GM19238 (cell line): ENCODE results near the gene CCDC187.

Experiments used
- DNase-seq: peaks from one replicate; pipeline ENCODE4 v3.0.0; 2011; ENCODE audit warnings: low spot score; ENCODE audit not compliant: insufficient read length

CCDC187 gene

GRCh38 chr9:136284951-136285350 is 18.9 kb downstream of the CCDC187 start:
- DNase-seq: no peak

- DNase-seq: no peak
These were observed 19.6 kb downstream of the CCDC187 start for GRCh38 chr9:136284311-136284710.

DNA sequence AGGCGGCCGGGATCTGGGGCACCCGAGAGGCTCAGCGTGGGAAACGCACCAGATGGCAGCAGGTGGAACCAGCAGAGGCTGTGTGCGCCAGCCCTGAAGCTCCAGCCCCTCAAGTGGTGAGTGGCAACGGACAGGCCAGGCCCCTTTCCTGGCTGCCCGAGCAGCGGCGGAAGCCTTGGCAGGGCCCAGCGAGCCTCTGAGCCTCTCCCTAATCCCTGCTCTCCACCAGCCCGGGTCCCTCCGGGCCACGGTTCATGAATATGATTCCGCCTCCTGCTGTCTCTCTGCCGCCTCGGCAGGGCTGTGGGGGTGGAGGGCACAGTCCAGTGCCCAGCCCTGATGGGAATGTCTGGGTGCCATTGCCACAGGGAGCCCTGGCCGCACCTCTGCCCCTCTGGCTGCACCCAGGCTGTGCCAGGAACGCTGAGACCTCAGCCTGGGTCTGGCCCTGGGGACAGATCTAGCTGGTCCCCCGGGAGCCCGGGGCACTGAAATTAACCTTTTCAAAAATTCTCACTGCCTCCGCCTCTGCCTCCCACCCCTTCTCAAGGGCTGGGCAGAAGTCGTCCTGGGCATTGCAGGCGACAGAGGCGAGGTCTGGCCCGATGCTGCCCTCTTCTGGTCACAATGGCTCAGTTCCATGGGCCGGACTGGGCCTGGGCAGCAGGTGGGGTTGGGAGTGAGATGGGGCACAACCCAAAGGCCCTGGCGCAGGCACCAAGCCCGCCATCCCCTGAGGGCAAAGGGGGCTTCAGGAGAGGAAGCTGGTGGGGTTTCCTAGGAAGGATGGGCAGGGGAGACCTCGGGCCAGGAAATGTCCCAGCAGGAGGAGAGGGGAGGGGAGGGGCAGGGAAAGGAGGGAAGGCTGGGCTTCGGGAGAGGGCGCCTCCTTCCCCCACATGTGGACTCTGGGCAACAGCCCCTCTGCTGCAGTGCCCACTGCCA is 20.3 kb downstream of the CCDC187 start:
- DNase-seq: peak; percentile 93

DNA sequence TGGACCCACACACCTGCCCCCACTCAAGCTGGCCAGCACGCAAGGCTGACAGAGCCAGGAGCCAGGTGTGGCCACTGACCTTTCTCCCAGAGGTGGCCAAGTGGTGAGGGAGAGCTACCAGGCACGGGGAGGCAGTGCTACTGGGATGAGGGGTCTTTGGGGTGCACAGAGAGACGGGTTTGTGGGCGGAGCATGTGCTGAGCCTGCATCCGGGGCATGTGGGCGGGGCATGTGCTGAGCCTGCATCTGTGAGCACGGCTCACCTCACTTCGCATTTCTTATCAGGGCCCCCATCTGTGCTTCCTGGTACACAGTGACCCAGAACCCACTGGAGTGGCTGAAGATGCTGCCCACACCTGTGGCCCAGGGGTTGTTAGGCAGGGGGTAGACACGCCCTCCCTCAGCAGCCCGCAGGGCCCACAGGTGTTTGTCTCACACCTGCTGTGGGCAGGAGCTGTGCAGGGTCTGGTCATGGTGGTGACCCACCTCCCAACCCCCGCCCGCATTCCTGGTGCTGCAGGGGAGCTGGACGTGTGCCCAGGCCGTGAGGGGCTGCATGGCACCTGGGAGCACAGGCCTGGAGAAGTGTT is 21.5 kb downstream of the CCDC187 start:
- no peak for DNase-seq

GRCh38 chr9:136281421-136282271 is 22.2 kb downstream of the CCDC187 start:
- no peak for DNase-seq

DNA sequence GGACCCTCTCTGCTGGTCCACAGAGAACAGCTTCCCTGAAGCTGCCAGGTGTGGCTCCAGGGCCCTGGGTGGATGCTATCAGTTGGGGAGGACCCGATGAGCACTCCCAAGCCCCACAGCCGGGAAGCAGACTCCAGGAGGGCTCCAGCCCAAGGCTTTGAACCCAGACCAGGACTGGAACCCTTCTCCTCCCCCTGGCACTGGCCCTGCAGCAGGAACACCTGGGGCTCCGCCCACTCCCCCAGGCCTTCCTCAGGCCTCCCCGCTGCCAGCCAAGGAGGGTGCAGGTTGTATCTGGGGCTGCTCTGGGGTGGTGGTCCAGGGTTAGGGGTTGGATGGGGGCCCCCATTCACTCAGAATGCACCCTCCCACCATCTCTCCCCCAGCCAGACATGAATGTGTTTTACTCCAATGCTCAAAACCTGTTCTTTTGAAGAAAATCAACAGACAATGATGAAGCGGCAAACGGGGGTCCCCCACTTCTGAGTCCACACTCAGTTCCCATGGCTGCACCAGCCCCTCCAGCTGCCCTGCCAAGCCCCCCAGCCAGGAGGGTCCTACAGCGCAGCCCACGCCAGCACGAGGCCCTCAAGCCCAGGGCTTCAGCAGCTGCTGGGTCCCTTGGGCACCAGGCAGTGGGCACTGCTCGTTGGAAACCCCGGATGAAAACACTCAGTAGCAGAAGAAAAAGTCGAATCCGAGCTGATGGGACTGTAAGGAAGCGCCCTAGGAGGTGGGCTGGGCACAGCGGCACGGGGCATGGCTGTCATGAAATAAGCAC is 23.2 kb downstream of the CCDC187 start:
- no peak for DNase-seq

DNA sequence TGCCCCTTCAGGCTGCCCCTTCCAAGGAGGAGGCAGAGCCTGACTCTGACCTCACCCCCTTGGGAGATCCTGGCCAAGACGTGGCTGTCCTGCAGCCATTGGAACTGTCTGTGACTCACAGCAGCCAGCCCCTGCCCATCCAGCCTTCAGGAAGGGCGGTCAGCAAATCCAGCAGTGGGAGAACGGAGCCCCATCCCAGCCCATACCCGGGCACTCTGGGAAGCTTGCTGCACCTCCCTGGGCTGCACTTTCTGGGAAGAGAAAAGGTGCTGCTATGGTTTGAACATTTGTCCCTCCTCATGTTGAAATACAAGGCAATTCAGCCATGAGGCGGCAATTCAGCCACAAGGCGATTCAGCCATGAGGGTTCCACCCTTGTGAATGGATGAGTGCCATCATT is 24.4 kb downstream of the CCDC187 start:
- DNase-seq: no peak

GRCh38 chr9:136278894-136279293 is 25.0 kb downstream of the CCDC187 start:
- DNase-seq: no peak

- DNase-seq: no peak
These were observed 25.7 kb downstream of the CCDC187 start for GRCh38 chr9:136278221-136278620.

DNA sequence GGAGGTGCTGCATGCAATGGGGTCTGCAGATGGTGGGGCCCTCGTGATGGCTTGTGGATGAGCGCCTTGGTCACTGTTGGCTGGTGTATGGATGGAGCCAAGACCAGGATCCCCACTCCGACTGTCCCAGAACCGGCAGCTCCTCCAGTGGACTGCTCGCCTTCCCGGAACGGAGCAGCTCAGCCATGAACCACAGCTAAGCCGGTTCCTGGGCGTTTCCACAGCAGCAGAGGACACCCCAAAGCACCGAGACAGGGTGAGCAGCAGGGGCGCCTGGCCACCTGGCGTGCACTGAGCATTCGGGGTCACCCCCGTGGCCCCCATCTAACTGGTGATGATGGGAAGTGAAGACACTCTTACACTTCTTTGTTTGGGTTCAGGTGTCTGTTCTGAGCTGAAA is 26.1 kb downstream of the CCDC187 start:
- no peak for DNase-seq

GRCh38 chr9:136276716-136277115 is 27.2 kb downstream of the CCDC187 start:
- DNase-seq: no peak

DNA sequence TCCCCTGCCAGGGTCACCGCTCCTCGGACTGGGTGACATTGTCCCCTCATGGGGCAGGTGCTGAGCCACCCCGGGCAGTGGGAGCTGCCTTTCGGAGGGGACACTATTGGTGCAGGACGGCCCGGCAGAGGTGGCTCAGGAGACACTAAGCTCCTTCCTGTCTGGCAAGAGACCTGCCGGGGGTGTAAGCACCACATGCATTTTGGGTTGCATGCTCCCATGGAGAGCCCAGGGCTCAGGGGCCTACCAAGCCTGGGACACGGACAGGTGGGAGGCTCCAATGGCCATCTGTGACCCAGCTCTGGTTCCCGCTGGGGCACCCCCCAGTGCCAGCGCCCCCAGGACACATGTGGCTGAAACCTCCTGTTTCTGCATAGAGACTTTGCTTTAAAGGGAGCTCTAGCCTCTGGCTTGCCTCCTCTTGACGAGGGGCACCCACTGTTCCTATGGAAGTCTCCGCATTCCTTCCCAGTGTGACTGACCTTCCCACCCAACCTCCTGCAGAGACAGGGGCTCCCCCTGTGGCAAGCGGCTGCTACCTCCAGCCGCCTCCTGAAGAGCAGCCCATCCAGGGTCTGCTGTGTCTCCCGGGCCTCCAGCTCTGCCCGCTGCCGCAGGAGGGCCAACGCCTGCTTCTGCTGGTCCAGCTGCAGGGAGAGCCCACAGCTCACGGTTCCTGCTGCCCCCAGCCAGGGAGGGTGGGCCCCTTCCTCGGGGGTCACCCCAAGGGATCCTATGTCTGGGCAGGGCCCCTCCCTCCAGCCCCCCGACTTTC is 28.1 kb downstream of the CCDC187 start:
- no peak for DNase-seq

- no peak for DNase-seq
These were observed 28.9 kb downstream of the CCDC187 start for GRCh38 chr9:136274786-136275654.

DNA sequence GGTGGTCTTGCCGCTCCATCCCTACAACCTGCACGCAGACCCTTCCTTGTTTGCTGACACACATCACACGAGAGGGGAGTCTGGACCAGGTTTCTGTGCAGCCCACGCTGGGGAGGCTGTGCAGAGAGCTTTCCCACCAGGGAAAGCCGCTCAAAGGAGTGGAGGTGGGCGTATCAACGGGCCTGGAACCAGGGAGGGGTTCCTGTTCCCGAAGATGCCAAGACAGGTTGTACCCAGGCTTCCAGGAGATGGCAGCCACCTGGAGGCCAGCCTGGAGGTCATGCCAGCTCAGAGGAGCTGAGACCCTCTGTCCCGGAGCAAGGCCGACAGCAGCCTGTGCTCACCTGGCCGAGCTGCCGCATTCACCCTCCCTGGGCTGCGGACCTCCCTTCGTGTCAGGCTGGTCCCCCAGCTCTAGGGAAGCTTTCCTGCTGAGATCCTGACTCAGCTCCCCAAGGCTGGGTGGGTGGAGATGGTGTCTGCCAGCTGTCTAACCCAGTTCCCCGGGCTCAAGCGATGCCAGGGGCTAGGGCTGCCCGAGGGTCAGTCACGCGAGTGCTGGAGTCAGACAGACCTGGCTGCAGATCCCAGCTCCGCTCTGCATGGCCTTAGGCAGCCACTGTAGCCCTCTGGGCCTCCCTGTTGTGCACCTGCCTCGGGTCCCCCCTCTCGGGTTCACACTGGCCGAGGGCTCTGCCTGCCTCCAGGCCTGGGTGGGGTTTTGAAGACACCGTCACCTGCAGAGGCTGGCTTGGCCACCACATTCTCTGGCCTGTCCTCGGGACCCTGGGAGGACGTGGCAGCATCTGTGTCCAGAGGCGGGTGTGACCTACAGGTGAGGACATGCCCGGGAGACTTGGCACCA is 29.7 kb downstream of the CCDC187 start:
- no peak for DNase-seq

GRCh38 chr9:136273244-136273865 is 30.5 kb downstream of the CCDC187 start:
- no peak for DNase-seq

- DNase-seq: no peak
These were observed 33.7 kb downstream of the CCDC187 start for GRCh38 chr9:136270173-136270705.

GRCh38 chr9:136268735-136269134 is 35.2 kb downstream of the CCDC187 start:
- DNase-seq: no peak

GRCh38 chr9:136268318-136268717 is 35.6 kb downstream of the CCDC187 start:
- DNase-seq: no peak
